PFSK-1 (cell line): ENCODE data around the gene ITGA11.

Source experiments
- FOXP2 ChIP-seq: optimal IDR thresholded peaks from 2 replicates; pipeline ENCODE3; 2011; ENCODE audit warnings: borderline replicate concordance, control low read depth, inconsistent platforms; ENCODE audit not compliant: insufficient read depth; ENCODE audit errors: extremely low read length, extremely low read depth
- POLR2AphosphoS5 ChIP-seq: IDR thresholded peaks from 2 replicates; pipeline ENCODE4 v1.6.1; 2012; ENCODE audit warnings: low read depth, mild to moderate bottlenecking, control low read depth, low read length, moderate library complexity
- TAF1 ChIP-seq: IDR thresholded peaks from 2 replicates; pipeline ENCODE4 v1.6.1; 2012; ENCODE audit warnings: low read length, control low read depth, borderline replicate concordance; ENCODE audit not compliant: insufficient read depth
- TF ChIP-seq, protein P1 (sequence below), 2 experiments: IDR thresholded peaks; 2 replicates each; pipeline versions ENCODE4 v1.6.1 to v1.8.0; 2011 to 2012; ENCODE audit warnings: low read depth in 2 of 2, low read length in 2 of 2, control low read depth in 1 of 2, inconsistent platforms in 1 of 2, mild to moderate bottlenecking in 1 of 2, moderate library complexity in 1 of 2; ENCODE audit not compliant: insufficient read depth in 1 of 2

DNA sequence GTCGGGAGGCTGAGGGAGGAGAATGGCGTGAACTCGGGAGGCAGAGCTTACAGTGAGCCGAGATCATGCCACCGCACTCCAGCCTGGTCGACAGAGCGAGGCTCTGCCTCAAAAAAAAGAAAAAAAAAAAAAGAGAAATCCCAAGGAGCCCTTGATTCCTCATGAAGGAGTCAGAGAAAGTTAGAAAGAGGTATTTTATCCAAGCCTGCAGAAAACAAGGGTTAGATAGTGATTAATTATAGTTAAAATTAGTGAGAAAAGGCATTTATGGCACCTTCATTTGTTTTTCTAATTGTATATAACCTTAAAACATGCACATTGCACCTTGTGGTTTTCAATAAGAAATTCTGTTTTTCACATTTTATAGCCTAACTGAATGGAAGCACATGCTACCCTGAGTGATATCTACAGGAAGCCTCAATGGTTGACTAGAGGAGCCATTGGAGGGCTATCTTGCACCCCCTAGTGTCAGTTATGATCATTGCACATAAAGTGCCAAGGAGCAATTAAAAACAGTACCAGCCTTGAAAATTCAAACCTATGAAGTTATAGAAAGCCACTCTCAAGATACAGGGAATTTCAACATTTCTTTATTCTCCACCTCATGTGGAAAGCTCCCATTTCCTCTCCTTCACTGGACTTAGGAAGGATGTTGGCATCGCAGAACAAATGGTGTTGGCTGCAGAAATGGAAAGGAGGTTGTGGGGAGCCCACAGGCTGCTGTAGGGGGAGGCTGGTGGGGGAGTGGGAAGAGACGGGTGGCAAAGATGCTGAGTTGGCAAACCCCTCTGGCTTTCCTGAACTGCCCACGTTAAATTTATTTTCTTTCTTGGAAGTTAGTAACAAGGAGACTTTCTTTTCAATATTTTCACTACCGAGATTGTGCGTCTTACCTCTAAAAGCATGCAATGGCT, 48.5 kb downstream of the ITGA11 start:
- no peak for TF ChIP-seq POLR2AphosphoS5
- no peak for TF ChIP-seq TAF1
- TF ChIP-seq, protein P1, sequence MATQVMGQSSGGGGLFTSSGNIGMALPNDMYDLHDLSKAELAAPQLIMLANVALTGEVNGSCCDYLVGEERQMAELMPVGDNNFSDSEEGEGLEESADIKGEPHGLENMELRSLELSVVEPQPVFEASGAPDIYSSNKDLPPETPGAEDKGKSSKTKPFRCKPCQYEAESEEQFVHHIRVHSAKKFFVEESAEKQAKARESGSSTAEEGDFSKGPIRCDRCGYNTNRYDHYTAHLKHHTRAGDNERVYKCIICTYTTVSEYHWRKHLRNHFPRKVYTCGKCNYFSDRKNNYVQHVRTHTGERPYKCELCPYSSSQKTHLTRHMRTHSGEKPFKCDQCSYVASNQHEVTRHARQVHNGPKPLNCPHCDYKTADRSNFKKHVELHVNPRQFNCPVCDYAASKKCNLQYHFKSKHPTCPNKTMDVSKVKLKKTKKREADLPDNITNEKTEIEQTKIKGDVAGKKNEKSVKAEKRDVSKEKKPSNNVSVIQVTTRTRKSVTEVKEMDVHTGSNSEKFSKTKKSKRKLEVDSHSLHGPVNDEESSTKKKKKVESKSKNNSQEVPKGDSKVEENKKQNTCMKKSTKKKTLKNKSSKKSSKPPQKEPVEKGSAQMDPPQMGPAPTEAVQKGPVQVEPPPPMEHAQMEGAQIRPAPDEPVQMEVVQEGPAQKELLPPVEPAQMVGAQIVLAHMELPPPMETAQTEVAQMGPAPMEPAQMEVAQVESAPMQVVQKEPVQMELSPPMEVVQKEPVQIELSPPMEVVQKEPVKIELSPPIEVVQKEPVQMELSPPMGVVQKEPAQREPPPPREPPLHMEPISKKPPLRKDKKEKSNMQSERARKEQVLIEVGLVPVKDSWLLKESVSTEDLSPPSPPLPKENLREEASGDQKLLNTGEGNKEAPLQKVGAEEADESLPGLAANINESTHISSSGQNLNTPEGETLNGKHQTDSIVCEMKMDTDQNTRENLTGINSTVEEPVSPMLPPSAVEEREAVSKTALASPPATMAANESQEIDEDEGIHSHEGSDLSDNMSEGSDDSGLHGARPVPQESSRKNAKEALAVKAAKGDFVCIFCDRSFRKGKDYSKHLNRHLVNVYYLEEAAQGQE (IDR thresholded peaks at IDR 0.05; ENCODE audit: insufficient read depth in 1 of 2, low read depth in 2 of 2, low read length in 2 of 2) = no peak
- no peak for TF ChIP-seq FOXP2
